PC-3 (cell line): ENCODE measurements around the gene OR51A2.

ENCODE experiments used
- CTCF ChIP-seq: fragments of 300-600 bp; sonication (generic); conservative IDR thresholded peaks from 2 replicates; pipeline ENCODE4 v1.5.1; 2017; ENCODE audit warnings: antibody characterized with exemption, low read depth, mild to moderate bottlenecking, low read length
- EZH2 ChIP-seq: fragments of 300-600 bp; sonication (generic); IDR thresholded peaks from one replicate; pipeline ENCODE4 v1.6.1; 2017; ENCODE audit warnings: antibody characterized with exemption, mild to moderate bottlenecking, low read length; ENCODE audit not compliant: unreplicated experiment
- EZH2phosphoT487 ChIP-seq: fragments of 300-600 bp; sonication (generic); IDR thresholded peaks from 2 replicates; pipeline ENCODE4 v1.6.1; 2018; ENCODE audit warnings: mild to moderate bottlenecking, antibody characterized with exemption, low read length, borderline replicate concordance

GRCh38 chr11:4921796-4922195, 33.7 kb downstream of the OR51A2 start:
- no peak for TF ChIP-seq CTCF
- no peak for TF ChIP-seq EZH2
- TF ChIP-seq EZH2phosphoT487 = no peak
